Activated effector memory CD4-positive, alpha-beta T cell treated with Interleukin-2 at 50 U/mL for 16 hours (primary cell): ENCODE data around the gene DPF1.
"Not testable (repeated sequence)": the region's sequence is repeated elsewhere in the genome, so short reads cannot be mapped to it uniquely, and the experiment has no call there.

Experiments
- DNase-seq: peaks from one replicate; pipeline ENCODE4 v3.0.0-alpha.2; 2020

The DPF1 gene

GRCh38 chr19:38224014-38224862 lies at the start of gene DPF1:
Gene DPF1, minus strand, starts transcription at chr19:38224222. Its CDS starts 80 bp downstream, at chr19:38224142.
- peak; percentile 24 for DNase-seq

GRCh38 chr19:38273499-38273898 lies 49.5 kb upstream of the DPF1 start:
- no peak for DNase-seq

- no peak for DNase-seq
These were observed 46.7 kb upstream of the DPF1 start for GRCh38 chr19:38270587-38271167.

DNA sequence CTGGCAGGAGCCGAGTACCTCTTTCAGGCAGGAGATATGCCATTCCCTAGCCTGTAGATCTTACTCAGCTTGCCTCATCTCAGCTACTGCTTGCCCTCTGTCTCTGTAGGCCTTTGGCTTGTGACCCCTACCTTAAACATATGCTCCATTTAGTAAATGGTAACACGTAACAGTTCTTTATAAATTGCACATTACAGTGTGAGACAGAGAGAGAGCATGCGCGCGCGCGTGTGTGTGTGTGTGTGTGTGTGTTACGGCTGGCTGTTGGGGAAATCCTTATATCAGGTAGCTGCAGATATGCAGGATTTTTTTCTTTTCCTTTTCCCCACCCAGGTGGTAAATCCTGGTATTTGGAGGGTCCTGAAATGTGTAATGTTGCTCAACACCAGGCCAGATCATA lies 44.5 kb upstream of the DPF1 start:
- DNase-seq: no peak

DNA sequence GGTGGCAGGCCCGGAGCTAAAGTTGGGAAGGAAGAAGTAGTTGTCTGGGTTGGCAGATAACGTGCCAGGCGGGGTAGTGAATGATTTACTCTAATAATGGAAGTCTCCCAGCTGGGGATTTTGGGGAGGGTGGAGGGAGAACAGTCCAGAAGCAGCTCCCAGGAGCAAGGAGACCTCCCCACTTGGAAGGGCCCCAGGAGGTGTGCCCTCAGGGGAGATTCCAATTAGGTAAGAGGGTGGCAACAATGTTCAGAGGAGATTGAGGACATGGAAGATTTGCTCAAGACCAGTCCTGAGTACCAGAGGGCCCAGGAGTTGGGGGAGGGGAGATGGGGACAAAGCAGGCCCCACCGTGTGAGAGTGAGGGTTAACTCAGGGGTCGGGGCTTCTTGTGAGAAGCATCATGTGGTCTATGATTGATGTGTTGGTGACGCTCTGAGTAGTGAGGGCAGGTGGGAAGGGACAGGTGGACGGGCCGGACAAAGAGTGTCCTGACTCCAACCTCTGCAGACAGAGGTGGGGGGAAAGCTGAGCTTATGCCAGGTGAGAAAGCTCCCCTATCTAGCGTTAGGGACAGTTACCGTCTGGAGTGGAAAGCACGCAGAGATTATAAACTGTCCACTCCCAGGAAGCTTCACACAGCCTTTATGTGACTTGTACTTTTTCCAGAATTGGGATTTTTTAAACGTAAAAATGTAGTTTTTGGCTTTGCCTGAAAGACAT lies 43.9 kb upstream of the DPF1 start:
- no peak for DNase-seq

DNA sequence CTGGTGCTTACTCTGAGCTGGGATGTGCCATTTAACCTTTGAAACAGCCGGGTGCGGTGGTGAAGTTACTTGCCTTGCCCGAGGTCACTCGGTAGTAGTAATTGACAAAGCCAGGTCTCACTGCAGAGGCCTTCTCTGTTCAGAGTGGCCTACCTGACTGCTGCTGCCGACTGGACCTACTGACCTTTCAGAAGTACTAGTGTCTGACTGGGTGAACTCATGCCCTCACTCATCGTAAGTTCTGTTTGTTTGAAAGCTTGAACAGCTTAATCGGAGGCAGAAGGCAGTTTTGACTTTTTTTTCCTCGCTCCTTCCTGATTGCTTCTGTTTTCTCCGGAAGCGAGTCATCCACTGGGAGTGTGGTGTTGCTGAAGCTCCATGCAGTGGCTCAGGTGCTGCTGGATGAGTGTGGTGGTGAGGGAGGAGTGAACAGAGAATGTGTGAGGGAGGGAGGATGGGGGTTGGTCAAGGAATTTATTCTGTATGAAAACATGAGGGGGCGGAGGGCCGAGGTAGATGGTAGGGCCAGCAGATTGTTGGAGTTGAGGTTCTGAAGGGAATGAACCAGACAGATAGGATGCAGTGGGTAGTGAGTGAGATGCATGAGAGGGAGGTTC lies 43.1 kb upstream of the DPF1 start:
- no peak for DNase-seq

- no peak for DNase-seq
These were observed 42.0 kb upstream of the DPF1 start for GRCh38 chr19:38265921-38266429.

DNA sequence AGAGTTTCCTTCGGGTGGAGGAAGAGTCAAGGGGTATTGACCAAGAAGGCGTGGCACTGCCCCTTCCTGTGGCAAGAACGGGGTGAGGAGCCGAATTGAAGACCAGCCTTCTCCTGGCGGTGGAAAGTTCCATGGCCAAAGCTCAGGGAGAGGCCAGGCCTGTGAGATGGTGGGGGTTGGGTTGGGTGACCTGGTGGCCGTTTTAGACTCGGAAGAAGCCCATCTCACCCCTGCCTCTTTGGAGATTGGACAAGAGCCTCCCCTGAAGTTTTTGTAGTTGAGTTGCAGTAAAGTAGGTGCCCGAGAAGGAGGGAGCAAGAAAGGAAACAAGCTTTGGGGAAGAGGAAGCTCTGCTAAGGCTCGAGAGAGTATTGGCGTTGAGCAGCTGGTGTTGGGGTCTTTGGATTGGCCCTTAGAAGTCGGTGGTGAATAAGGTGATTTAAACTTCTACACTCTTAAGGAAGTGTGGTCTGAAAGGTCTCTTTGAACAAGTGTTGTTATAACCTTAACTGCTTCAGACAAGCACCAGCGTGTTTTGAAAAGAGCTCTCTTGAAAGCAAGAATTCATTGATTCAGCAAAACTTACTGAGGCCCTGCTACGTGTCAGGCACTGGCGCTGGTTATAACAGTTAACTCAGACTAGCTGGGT lies 41.3 kb upstream of the DPF1 start:
- no peak for DNase-seq

DNA sequence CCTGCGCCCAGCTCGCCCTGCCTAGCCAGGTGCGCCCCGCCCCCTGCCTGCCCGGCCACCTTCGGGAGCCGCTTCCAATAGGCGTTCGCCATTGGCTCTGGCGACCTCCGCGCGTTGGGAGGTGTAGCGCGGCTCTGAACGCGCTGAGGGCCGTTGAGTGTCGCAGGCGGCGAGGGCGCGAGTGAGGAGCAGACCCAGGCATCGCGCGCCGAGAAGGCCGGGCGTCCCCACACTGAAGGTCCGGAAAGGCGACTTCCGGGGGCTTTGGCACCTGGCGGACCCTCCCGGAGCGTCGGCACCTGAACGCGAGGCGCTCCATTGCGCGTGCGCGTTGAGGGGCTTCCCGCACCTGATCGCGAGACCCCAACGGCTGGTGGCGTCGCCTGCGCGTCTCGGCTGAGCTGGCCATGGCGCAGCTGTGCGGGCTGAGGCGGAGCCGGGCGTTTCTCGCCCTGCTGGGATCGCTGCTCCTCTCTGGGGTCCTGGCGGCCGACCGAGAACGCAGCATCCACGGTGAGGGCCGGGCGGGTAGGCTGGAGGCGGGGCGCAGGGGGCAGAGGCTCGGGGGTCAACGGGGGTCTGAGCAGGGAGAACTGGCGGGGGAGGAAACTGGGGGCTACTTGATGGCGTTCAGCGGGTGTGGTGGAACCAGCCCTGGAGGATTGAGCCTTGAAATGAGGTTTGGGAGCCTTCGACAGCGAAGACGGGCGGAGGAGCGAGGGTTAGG lies 40.6 kb upstream of the DPF1 start, which contains the start of gene SPINT2:
Gene SPINT2, plus strand, starts transcription at position 88 of the 727 bp plus-strand sequence. Its CDS starts 320 bp downstream, at position 408.
- DNase-seq: no peak

DNA sequence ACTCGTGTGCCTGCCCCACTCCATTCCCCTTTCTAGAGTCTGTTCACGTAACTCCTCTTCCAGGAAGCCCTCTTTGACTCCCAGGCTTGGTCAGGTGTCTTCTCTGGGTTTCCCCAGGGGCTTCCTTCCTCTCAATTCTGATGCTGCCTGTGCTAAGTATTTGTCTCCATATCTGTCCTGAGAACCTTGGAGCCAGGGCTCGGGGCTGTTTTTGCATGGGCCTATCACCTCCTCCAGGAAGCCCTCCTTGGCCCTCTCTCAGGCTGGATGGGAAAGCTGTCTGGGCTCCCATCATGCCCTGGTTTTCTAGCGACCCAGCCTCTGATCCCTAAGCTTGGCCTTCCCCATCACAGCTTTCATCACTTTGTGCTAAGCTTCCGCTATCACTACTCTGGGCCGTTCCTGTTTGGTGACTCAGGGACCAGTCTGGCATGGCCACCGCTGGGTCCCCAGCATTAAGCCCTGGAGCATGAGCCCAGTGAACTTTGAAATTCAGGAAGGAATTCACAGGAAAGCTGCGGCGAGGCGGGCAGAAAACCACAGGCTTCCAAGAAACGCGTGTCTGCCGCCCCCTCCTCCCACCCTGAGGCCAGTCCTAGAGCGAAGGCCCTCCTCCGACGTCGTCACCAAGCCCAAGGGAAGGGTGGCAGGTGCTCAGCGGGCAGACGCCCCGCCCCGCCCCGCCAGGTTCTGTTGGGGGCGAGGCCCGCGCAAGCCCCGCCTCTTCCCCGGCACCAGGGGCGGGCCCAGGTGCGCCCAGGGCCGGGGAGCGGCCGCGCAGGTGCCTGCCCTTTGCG lies 39.9 kb upstream of the DPF1 start:
- DNase-seq: peak; percentile 63

DNA sequence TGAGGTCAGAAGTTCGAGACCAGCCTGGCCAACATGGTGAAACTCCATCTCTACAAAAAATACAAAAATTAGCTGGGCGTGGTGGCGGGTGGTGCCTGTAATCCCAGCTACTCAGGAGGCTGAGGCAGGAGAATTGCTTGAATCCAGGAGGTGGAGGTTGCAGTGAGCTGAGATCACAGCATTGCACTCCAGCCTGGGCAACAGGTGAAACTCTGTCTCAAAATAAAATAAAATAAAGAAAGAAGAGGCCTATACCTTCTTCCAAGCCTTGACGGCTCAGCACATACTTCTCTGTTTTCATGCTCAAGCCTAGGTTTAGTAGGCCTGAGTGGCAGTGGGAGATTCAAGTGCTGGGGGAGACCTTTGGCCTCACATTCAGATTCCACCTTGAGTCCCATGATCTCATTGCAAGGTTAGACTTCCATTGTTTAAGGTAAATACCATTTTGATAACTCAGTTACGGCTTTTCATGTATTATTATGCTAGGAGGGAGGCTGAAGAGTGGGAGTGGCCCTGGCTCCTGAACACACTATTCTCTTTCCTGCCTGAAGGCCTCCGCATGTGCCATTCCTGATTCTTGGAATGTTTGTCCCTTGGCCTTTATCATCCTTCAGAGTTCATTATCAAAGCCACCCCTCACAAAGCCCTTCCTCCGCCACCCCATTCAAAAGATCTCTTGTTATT lies 38.7 kb upstream of the DPF1 start:
- no peak for DNase-seq

DNA sequence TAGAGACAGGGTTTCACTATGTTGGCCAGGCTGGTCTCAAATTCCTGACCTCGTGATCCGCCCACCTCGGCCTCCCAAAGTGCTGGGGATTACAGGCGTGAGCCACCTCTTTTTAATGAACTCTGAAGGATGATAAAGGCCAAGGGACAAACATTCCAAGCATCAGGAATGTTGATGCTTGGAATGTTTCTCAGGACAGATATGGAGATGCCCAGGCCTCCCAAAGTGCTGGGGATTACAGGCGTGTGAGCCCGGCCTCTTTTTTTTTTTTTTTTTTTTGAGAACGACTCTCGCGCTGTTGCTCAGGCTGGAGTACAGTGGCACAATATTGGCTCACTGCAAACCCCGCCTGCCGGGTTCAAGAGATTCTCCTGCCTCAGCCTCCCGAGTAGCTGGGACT lies 37.9 kb upstream of the DPF1 start:
- DNase-seq: not testable (repeated sequence)

- DNase-seq: no peak
These were observed 31.5 kb upstream of the DPF1 start for GRCh38 chr19:38255383-38256014.

DNA sequence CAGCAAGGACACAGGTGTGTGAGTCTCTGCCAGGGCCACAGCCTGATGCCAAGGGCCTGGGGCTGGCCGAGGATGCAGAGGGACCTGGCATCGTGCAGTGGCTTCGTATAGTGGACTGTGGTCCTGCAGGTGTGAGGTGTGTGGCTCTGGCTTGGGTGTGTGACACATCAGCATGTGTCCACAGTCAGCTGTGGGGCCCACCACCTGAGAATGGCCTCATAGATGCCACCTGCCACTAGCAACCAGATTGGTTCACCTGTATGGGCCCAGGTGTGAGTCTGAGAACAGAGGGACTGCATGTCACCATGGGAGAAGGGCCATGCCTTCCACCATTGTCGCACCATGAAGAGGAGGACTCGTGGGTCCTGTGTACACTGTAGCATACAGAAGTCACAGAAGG lies 29.8 kb upstream of the DPF1 start:
- no peak for DNase-seq

DNA sequence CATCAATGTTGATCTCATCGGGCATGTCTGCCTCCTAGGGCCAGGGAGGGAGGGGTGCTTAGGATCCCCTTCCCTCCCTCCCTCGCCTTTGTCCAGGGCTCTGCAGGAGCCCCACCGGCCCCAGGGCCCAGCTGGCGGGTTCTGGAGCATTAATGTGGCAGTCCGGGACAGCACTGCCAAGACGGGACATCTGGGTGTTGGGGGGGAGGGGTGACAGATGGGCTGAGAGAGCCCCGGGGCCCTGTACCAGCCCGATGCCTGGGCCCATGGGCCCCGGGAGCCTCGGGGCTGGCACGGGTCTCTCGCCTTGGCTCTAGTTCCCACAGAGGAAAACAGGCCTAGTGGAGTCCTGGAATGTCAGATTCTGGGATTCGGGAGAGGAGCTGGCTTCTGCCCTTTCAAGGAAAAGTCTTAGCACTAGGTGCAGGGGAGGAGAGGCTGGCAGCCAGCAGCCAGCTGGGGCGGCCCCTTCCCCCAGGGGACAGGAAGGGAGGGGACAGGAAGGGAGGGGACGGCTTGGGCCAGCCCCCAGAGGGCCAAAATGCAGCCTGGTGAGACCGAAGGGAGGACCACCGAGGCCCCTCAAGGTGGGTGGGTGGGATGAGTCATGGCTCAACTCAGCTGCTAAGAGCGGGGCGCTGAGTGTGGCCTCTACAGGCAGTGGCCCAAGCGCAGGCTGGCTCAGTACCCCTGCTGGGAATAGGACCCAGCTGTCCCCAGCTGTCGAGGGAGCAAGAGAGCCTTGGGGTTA lies 29.1 kb upstream of the DPF1 start:
- no peak for DNase-seq

- no peak for DNase-seq
These were observed 28.4 kb upstream of the DPF1 start for GRCh38 chr19:38252385-38252784.

GRCh38 chr19:38251564-38252051 lies 27.6 kb upstream of the DPF1 start:
- DNase-seq: no peak

- DNase-seq: no peak
These were observed 27.0 kb upstream of the DPF1 start for GRCh38 chr19:38250821-38251563.
